Neural progenitor cell (in vitro differentiated cells): ENCODE measurements around the gene CDX2. TPM values are rescaled to one million over a fixed set of nuclear protein-coding genes. Genes with fewer than 3 reads are reported as not detected.

Source experiments
- DNase-seq: peaks from one replicate; pipeline ENCODE4 v3.0.0-alpha.2; 2016; ENCODE audit warnings: low spot score
- H2AFZ ChIP-seq: fragments of 200-600 bp; sonication (generic); replicated peaks from 2 replicates; pipeline ENCODE4 v1.6.1; 2016; ENCODE audit warnings: antibody characterized with exemption
- H3F3A ChIP-seq: fragments of 200-600 bp; sonication (generic); 2 replicates; pipeline ENCODE4 v1.6.1; 2016; ENCODE audit warnings: antibody characterized with exemption, low read depth
- H3K27ac ChIP-seq: fragments of 200-600 bp; sonication (generic); 2 replicates; pipeline ENCODE4 v1.5.1; 2016; ENCODE audit warnings: mild to moderate bottlenecking
- H3K27me3 ChIP-seq: fragments of 200-600 bp; sonication (generic); 2 replicates; pipeline ENCODE4 v1.6.1; 2016; ENCODE audit warnings: mild to moderate bottlenecking, moderate library complexity
- H3K36me3 ChIP-seq: fragments of 200-600 bp; sonication (generic); 2 replicates; pipeline ENCODE4 v1.5.1; 2016
- H3K4me1 ChIP-seq: fragments of 200-600 bp; sonication (generic); 2 replicates; pipeline ENCODE4 v1.6.1; 2016; ENCODE audit warnings: mixed run types
- H3K4me2 ChIP-seq: fragments of 200-600 bp; sonication (generic); 2 replicates; pipeline ENCODE4 v1.6.1; 2016
- H3K4me3 ChIP-seq: fragments of 200-600 bp; sonication (generic); 2 replicates; pipeline ENCODE4 v1.5.1; 2016
- H3K79me2 ChIP-seq: fragments of 200-600 bp; sonication (generic); 2 replicates; pipeline ENCODE4 v1.6.1; 2016; ENCODE audit warnings: low read depth
- H3K9ac ChIP-seq: fragments of 200-600 bp; sonication (generic); 2 replicates; pipeline ENCODE4 v1.6.1; 2016
- H3K9me3 ChIP-seq: fragments of 200-600 bp; sonication (generic); 2 replicates; pipeline ENCODE4 v1.5.1; 2016; ENCODE audit warnings: low read depth
- H4K20me1 ChIP-seq: fragments of 200-600 bp; sonication (generic); 2 replicates; pipeline ENCODE4 v1.6.1; 2016; ENCODE audit warnings: low read depth
- H3K27ac Mint-ChIP-seq: 3 replicates; pipeline ENCODE4 v1.8.0; 2021; ENCODE audit warnings: mixed read lengths
- H3K27me3 Mint-ChIP-seq: 2 replicates; pipeline ENCODE4 v1.8.0; 2022; ENCODE audit warnings: low read depth, mild to moderate bottlenecking, inconsistent platforms, moderate library complexity, mixed read lengths; ENCODE audit not compliant: insufficient read depth
- H3K36me3 Mint-ChIP-seq: 3 replicates; pipeline ENCODE4 v1.8.0; 2021; ENCODE audit warnings: mixed read lengths
- H3K4me1 Mint-ChIP-seq: 3 replicates; pipeline ENCODE4 v1.8.0; 2021; ENCODE audit warnings: mixed read lengths
- H3K4me3 Mint-ChIP-seq: 3 replicates; pipeline ENCODE4 v1.8.0; 2021; ENCODE audit warnings: mild to moderate bottlenecking, moderate library complexity, mixed read lengths
- H3K9me3 Mint-ChIP-seq: 3 replicates; pipeline ENCODE4 v1.8.0; 2020; ENCODE audit warnings: mixed read lengths
- EZH2 ChIP-seq: fragments of 200-600 bp; sonication (generic); IDR thresholded peaks from 2 replicates; pipeline ENCODE4 v1.6.1; 2017; ENCODE audit warnings: antibody characterized with exemption, mild to moderate bottlenecking, moderate library complexity
- EZH2phosphoT487 ChIP-seq: fragments of 200-600 bp; sonication (generic); IDR thresholded peaks from 2 replicates; pipeline ENCODE4 v1.6.1; 2017; ENCODE audit warnings: antibody characterized with exemption
- total RNA-seq: library from RNA; depleted of rRNA; stranded (reverse); fragments of >200 nt; gene quantifications from 2 replicates; pipeline ENCODE4 v1.2.3, GENCODE V29; 2015; ENCODE audit warnings: low replicate concordance
- TF ChIP-seq, protein P1 (sequence below): fragments of 200-600 bp; sonication (generic); IDR thresholded peaks from 2 replicates; pipeline ENCODE4 v1.5.1; 2017; ENCODE audit warnings: antibody characterized with exemption, mild to moderate bottlenecking

CDX2 gene
- total RNA-seq, 1 donor from 2014 or later: not detected

DNA sequence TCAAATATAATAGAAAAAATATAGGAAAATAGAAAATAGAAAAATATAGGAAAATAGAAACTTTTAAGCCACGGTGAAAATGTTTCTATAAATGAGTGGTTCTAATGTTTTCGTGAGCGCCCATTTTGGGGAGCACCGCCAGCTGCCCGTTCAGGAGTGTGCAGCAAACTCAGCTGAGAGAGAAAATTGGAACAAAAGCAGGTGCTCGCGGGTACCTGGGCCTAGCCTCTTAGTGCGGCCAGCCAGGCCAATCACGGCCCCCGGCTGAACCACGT is 49.5 kb downstream of the CDX2 start:
- peaks cover 100% of the 10 kb centered on the region for H3K27me3 ChIP-seq
- peaks cover 88% of the 10 kb centered on the region for H3K27me3 Mint-ChIP-seq
- peaks cover 94% of the 10 kb centered on the region for H4K20me1 ChIP-seq
- no peak overlapping the region for H3K9ac ChIP-seq
- no peaks in the 10 kb centered on the region for H3K9me3 ChIP-seq
- no peak overlapping the region for H2AFZ ChIP-seq
- TF ChIP-seq EZH2phosphoT487 (no peak), EZH2 (no peak)
- TF ChIP-seq, protein P1, sequence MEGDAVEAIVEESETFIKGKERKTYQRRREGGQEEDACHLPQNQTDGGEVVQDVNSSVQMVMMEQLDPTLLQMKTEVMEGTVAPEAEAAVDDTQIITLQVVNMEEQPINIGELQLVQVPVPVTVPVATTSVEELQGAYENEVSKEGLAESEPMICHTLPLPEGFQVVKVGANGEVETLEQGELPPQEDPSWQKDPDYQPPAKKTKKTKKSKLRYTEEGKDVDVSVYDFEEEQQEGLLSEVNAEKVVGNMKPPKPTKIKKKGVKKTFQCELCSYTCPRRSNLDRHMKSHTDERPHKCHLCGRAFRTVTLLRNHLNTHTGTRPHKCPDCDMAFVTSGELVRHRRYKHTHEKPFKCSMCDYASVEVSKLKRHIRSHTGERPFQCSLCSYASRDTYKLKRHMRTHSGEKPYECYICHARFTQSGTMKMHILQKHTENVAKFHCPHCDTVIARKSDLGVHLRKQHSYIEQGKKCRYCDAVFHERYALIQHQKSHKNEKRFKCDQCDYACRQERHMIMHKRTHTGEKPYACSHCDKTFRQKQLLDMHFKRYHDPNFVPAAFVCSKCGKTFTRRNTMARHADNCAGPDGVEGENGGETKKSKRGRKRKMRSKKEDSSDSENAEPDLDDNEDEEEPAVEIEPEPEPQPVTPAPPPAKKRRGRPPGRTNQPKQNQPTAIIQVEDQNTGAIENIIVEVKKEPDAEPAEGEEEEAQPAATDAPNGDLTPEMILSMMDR: no peak
- H3K79me2 ChIP-seq: no peaks in the 10 kb centered on the region
- H3K27ac ChIP-seq: no peak overlapping the region
- H3K27ac Mint-ChIP-seq: no peak overlapping the region
- H3K9me3 Mint-ChIP-seq: peaks cover 2% of the 10 kb centered on the region
- H3K4me2 ChIP-seq: peak overlapping the region; percentile 70
- H3K4me1 Mint-ChIP-seq: peaks cover 17% of the 10 kb centered on the region
- no peaks in the 10 kb centered on the region for H3K36me3 ChIP-seq
- no peak overlapping the region for H3K4me3 Mint-ChIP-seq
- peaks cover 23% of the 10 kb centered on the region for H3K4me1 ChIP-seq
- H3F3A ChIP-seq: peaks cover 30% of the 10 kb centered on the region
- H3K36me3 Mint-ChIP-seq: no peaks in the 10 kb centered on the region
- no peak for DNase-seq
- peak overlapping the region; percentile 37 for H3K4me3 ChIP-seq

- Histone ChIP-seq H3K36me3 (no peaks in the 10 kb centered on the region), H3K79me2 (no peaks in the 10 kb centered on the region), H2AFZ (no peak overlapping the region), H3K4me3 (no peak overlapping the region), H4K20me1 (peaks cover 90% of the 10 kb centered on the region), H3F3A (peaks cover 30% of the 10 kb centered on the region), H3K27ac (no peak overlapping the region), H3K9ac (no peak overlapping the region), H3K4me2 (peak overlapping the region; percentile 70), H3K4me1 (peaks cover 23% of the 10 kb centered on the region), H3K27me3 (peaks cover 100% of the 10 kb centered on the region), H3K9me3 (no peaks in the 10 kb centered on the region)
- no peak for DNase-seq
- Mint-ChIP-seq H3K9me3 (peaks cover 2% of the 10 kb centered on the region), H3K27ac (no peak overlapping the region), H3K36me3 (no peaks in the 10 kb centered on the region), H3K4me3 (peak overlapping the region; percentile 35), H3K4me1 (peaks cover 17% of the 10 kb centered on the region), H3K27me3 (peaks cover 89% of the 10 kb centered on the region)
- TF ChIP-seq EZH2 (no peak), EZH2phosphoT487 (no peak)
- TF ChIP-seq, protein P1: no peak
These were observed 50.0 kb downstream of the CDX2 start for GRCh38 chr13:27918918-27919658.

- H3K4me3 ChIP-seq: no peak overlapping the region
- H3K4me1 ChIP-seq: peaks cover 23% of the 10 kb centered on the region
- H2AFZ ChIP-seq: no peak overlapping the region
- peaks cover 100% of the 10 kb centered on the region for H3K27me3 ChIP-seq
- TF ChIP-seq EZH2 (peak; percentile 98), EZH2phosphoT487 (peak; percentile 95)
- TF ChIP-seq, protein P1: no peak
- no peak overlapping the region for H3K9ac ChIP-seq
- H3K27ac ChIP-seq: no peak overlapping the region
- H3F3A ChIP-seq: peaks cover 30% of the 10 kb centered on the region
- peaks cover 89% of the 10 kb centered on the region for H4K20me1 ChIP-seq
- Mint-ChIP-seq H3K9me3 (no peaks in the 10 kb centered on the region), H3K36me3 (no peaks in the 10 kb centered on the region), H3K4me3 (peak overlapping the region; percentile 65), H3K27me3 (peaks cover 88% of the 10 kb centered on the region), H3K27ac (no peak overlapping the region), H3K4me1 (peaks cover 17% of the 10 kb centered on the region)
- peak; percentile 72 for DNase-seq
- no peaks in the 10 kb centered on the region for H3K36me3 ChIP-seq
- no peaks in the 10 kb centered on the region for H3K9me3 ChIP-seq
- no peaks in the 10 kb centered on the region for H3K79me2 ChIP-seq
- H3K4me2 ChIP-seq: peak overlapping the region; percentile 67
These were observed 50.8 kb downstream of the CDX2 start for GRCh38 chr13:27918041-27918917.
